DND-41 (cell line): ENCODE measurements around the gene ARID3A.

Experiments used
- CTCF ChIP-seq: IDR thresholded peaks from 2 replicates; pipeline ENCODE4 v1.5.1; 2012; ENCODE audit warnings: borderline replicate concordance, low read length, moderate library complexity, mild to moderate bottlenecking; ENCODE audit not compliant: poor library complexity, severe bottlenecking; ENCODE audit errors: extremely low read depth
- EZH2 ChIP-seq: IDR thresholded peaks from 3 replicates; pipeline ENCODE4 v1.6.1; 2012; ENCODE audit warnings: borderline replicate concordance, low read depth, mild to moderate bottlenecking, moderate library complexity, low read length, inconsistent platforms; ENCODE audit not compliant: severe bottlenecking

DNA sequence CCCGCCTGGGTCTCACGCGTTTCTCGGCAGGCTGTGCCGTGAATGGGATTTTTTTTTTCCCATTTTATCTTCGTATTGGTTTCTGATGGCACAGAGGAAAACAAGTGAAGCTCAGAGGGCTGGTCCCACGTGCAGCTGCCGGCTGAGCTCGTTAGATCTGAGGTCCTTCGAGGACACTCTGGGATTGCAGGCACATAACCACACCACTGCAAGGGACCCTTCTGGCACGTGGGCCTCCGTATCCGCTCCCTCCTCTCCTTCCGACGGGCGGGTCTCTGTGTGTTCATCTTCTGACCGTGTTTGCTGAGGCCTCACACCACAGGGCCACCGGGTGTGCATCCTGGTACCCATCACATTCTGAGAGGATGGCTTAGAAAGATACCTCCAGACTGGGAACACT is 49.7 kb upstream of the ARID3A start:
- no peak for TF ChIP-seq CTCF
- no peak for TF ChIP-seq EZH2
